ENCODE data around the gene VPS39.
A peak's percentile ranks its signal among the peaks of the same experiment; 100 is the strongest.

VPS39 gene

DNA sequence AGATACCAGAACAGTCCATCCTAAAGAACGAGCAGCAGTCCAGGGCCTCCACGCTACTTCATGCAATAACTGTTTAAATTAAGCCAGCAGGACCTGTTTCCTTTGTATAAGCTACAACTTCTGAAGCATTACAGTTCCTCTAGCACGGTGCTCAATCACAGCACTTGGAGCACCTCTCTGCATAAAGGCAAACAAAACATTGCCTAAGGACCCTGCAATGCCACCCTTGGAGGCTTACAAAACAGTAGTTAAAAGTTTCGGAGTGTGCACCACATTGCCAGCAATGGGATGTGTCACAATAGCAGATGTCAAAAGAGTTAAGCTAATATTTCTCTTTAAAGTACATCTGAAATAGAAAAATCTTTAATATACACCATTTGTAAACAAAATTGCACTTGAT is 2.6 kb upstream of the VPS39 start:
- Histone ChIP-seq H4K20me1 (ENCODE audit: low read depth, low read length) (no peaks in the 10 kb centered on the region), H3K36me3 (ENCODE audit: low read length) (peaks cover 6% of the 10 kb centered on the region; the same call in 1 of the 2 replicates), H3K4me3 (ENCODE audit: insufficient read depth, low read length, poor library complexity, severe bottlenecking) (no peak overlapping the region)

DNA sequence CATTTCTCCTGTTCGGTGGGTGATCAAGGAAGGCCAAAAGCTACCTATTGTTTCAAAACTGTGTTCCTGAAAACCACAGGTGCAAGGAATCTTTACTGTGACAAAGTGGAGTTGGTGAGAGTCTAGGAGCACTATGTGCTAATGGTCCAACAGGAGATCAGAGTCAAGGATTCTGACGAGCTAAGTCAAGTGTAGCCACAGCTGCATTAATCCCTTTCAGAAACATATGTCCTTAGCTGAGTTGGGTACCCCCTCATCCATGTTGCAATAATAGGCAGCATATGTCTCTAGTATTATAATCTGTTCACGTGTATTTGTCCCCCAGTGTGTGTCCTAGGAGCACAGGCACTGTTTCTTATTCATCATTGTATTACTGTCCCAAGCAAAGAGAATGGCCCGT is 1.7 kb downstream of the VPS39 start:
- Histone ChIP-seq H2AFZ (ENCODE audit: low read depth, low read length, severe bottlenecking) (no peak overlapping the region), H3K4me2 (ENCODE audit: low read depth, low read length, poor library complexity, severe bottlenecking) (peak overlapping the region; percentile 73), H3K27me3 (ENCODE audit: low read length) (no peaks in the 10 kb centered on the region), H4K20me1 (ENCODE audit: low read depth, low read length) (no peaks in the 10 kb centered on the region), H3K79me2 (ENCODE audit: insufficient read depth, low read length) (peaks cover 25% of the 10 kb centered on the region), H3K9me2 (replicated peaks; ENCODE audit: insufficient read depth, low read length) (no peaks in the 10 kb centered on the region), H3K36me3 (ENCODE audit: low read length) (peaks cover 6% of the 10 kb centered on the region; the same call in 1 of the 2 replicates), H3K9ac (ENCODE audit: low read length) (no peak overlapping the region), H3F3A (ENCODE audit: insufficient read depth) (peaks cover 11% of the 10 kb centered on the region; the same call in 1 of the 2 replicates), H3K4me3 (ENCODE audit: insufficient read depth, low read length, poor library complexity, severe bottlenecking) (no peak overlapping the region), H3K27ac (ENCODE audit: low read depth, low read length) (no peak overlapping the region), H3K9me3 (ENCODE audit: insufficient read depth, low read length) (no peaks in the 10 kb centered on the region)
- TF ChIP-seq, protein P1, sequence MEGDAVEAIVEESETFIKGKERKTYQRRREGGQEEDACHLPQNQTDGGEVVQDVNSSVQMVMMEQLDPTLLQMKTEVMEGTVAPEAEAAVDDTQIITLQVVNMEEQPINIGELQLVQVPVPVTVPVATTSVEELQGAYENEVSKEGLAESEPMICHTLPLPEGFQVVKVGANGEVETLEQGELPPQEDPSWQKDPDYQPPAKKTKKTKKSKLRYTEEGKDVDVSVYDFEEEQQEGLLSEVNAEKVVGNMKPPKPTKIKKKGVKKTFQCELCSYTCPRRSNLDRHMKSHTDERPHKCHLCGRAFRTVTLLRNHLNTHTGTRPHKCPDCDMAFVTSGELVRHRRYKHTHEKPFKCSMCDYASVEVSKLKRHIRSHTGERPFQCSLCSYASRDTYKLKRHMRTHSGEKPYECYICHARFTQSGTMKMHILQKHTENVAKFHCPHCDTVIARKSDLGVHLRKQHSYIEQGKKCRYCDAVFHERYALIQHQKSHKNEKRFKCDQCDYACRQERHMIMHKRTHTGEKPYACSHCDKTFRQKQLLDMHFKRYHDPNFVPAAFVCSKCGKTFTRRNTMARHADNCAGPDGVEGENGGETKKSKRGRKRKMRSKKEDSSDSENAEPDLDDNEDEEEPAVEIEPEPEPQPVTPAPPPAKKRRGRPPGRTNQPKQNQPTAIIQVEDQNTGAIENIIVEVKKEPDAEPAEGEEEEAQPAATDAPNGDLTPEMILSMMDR (IDR thresholded peaks at IDR 0.05; ENCODE audit: insufficient read depth, low read length, poor library complexity, severe bottlenecking): no peak
- TF ChIP-seq EZH2phosphoT487 (conservative IDR thresholded peaks at IDR 0.05; ENCODE audit: low read length): no peak

More for the DNA sequence above, 2.6 kb upstream of the VPS39 start:
- Histone ChIP-seq H3K27me3 (ENCODE audit: low read length) (no peaks in the 10 kb centered on the region), H2AFZ (ENCODE audit: low read depth, low read length, severe bottlenecking) (no peak overlapping the region), H3K9ac (ENCODE audit: low read length) (no peak overlapping the region), H3K79me2 (ENCODE audit: insufficient read depth, low read length) (peaks cover 18% of the 10 kb centered on the region), H3K27ac (ENCODE audit: low read depth, low read length) (no peak overlapping the region), H3F3A (ENCODE audit: insufficient read depth) (peaks cover 16% of the 10 kb centered on the region; the same call in 1 of the 2 replicates), H3K9me3 (ENCODE audit: insufficient read depth, low read length) (no peaks in the 10 kb centered on the region), H3K4me2 (ENCODE audit: low read depth, low read length, poor library complexity, severe bottlenecking) (no peak overlapping the region), H3K9me2 (replicated peaks; ENCODE audit: insufficient read depth, low read length) (no peaks in the 10 kb centered on the region)
- TF ChIP-seq, protein P1 (IDR thresholded peaks at IDR 0.05; ENCODE audit: insufficient read depth, low read length, poor library complexity, severe bottlenecking): no peak
- TF ChIP-seq EZH2phosphoT487 (conservative IDR thresholded peaks at IDR 0.05; ENCODE audit: low read length): no peak

DNA sequence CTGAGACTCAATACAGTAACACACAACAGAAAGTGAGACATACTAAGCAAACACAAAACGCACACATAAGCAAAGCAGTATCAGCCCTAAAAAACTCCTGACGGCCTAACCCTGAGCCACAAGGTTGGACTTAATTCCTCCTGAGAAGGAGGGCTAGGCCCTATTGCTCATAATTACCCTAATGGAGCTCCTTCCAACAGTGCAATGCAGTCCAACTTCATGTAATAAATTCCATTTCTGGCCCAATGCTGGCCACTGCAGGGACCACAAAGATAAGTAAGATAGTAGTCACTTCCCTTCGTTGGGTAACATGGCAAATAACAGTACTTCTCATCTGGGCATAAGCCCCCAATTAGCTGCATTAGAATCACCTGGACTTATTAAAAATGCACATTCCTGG is 4.2 kb downstream of the VPS39 start:
- TF ChIP-seq EZH2phosphoT487 (conservative IDR thresholded peaks at IDR 0.05; ENCODE audit: low read length): no peak
- TF ChIP-seq, protein P1 (IDR thresholded peaks at IDR 0.05; ENCODE audit: insufficient read depth, low read length, poor library complexity, severe bottlenecking): no peak
- H3F3A ChIP-seq (ENCODE audit: insufficient read depth): peaks cover 3% of the 10 kb centered on the region; the same call in 1 of the 2 replicates
- H3K9me2 ChIP-seq (replicated peaks; ENCODE audit: insufficient read depth, low read length): no peaks in the 10 kb centered on the region
- no peak overlapping the region for H2AFZ ChIP-seq (ENCODE audit: low read depth, low read length, severe bottlenecking)
- no peaks in the 10 kb centered on the region for H3K9me3 ChIP-seq (ENCODE audit: insufficient read depth, low read length)
- peaks cover 6% of the 10 kb centered on the region; the same call in 1 of the 2 replicates for H3K36me3 ChIP-seq (ENCODE audit: low read length)
- no peak overlapping the region for H3K4me3 ChIP-seq (ENCODE audit: insufficient read depth, low read length, poor library complexity, severe bottlenecking)
- H4K20me1 ChIP-seq (ENCODE audit: low read depth, low read length): no peaks in the 10 kb centered on the region
- H3K79me2 ChIP-seq (ENCODE audit: insufficient read depth, low read length): peaks cover 29% of the 10 kb centered on the region
- H3K27me3 ChIP-seq (ENCODE audit: low read length): no peaks in the 10 kb centered on the region
- no peak overlapping the region for H3K27ac ChIP-seq (ENCODE audit: low read depth, low read length)
- no peak overlapping the region for H3K4me2 ChIP-seq (ENCODE audit: low read depth, low read length, poor library complexity, severe bottlenecking)
- H3K9ac ChIP-seq (ENCODE audit: low read length): no peak overlapping the region

Data from SU-DHL-6 (cell line).